ENCODE results near the gene TMEM208. TPM values are rescaled to one million over a fixed set of nuclear protein-coding genes. Genes with fewer than 3 reads are reported as not detected.

Gene TMEM208
- 17.3 TPM for total RNA-seq

DNA sequence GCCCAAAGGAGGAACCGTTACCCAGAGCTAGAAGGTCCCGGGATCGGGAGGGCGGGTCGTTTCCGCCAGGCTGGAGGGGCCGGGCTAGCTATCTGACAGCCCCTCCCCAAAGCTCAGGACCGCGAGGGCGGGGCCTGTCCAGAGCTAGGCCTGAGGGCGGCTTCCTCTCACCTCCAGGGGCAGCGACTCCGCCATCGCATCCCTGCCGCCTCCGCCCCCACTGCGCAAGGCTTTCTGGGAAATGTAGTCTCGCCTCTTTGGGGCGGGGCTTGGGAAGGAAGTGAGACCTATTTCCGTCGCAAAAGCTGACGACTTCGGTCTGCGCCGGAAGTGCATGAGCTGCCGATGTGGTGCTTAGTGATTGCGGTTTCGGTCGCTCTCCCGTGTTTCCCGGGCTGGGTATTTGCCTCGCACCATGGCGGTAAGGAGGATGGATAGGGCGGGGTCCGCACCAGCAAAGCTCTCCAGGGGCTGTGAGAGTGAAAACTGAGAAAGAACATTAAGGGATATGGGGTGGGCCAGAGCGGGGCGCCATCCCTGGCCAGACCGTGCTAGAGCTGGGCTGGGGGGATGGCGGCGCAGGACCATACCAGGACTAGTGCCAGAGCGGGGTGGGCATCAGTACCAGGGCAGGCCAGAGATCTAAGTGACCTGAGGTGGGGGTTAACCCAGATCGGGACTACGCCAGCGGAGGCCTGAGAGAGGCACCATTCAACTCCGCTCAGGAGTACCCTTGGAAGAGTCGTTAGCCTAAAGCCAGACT, at the start of gene TMEM208:
Gene TMEM208, plus strand, starts transcription at position 327 of the 763 bp plus-strand sequence. Its CDS starts 89 bp downstream, at position 416.
- Histone ChIP-seq H3K27me3 (ENCODE audit: insufficient read depth, low read length) (no peaks in the 10 kb centered on the region), H3K4me3 (ENCODE audit: low read length) (peak within 1 kb of the TSS; percentile 68), H3K4me1 (ENCODE audit: insufficient read depth, low read length) (peaks cover 27% of the 10 kb centered on the region), H3K9me3 (ENCODE audit: low read depth, low read length) (no peaks in the 10 kb centered on the region)

- H3K4me3 ChIP-seq (ENCODE audit: low read length) = no peak overlapping the region
- H3K27me3 ChIP-seq (ENCODE audit: insufficient read depth, low read length) = peaks cover 26% of the 10 kb centered on the region
Observed at GRCh38 chr16:67177743-67178699, 48.9 kb upstream of the TMEM208 start.

DNA sequence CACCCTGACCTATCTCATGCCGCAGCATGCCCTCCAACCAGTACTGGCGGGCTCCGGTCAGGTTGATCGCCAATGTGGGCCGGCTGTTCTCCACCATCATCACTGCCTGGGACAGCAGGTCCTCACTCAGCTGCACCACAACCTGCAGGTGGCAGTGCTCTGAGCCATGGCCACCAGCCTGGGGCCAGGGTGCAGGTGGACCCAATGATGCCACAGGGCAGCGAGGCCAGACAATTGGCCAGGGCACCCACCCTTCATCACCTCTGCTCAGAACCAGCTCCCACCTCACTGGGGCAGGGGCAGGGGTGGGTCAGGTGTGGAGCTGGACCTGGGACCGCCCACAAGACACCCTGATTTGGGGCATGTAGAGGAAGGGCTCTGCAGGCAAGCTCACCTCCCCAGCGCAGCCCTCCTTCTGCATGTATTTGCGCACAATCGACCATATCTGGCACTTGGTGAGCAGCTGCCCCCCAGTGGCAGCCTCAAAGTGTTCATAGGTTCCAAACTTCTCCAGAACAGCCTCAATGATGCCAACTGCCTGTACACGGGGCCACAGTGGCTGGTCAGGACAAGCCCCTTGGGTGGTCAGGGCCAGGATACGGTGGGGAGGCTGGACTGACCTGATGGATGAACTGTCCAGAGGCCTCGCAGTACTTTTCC, 47.4 kb upstream of the TMEM208 start:
- Histone ChIP-seq H3K4me3 (ENCODE audit: low read length) (no peak overlapping the region), H3K27me3 (ENCODE audit: insufficient read depth, low read length) (peaks cover 16% of the 10 kb centered on the region), H3K4me1 (ENCODE audit: insufficient read depth, low read length) (peaks cover 33% of the 10 kb centered on the region), H3K9me3 (ENCODE audit: low read depth, low read length) (no peaks in the 10 kb centered on the region)

More at GRCh38 chr16:67177743-67178699, 48.9 kb upstream of the TMEM208 start:
- Histone ChIP-seq H3K4me1 (ENCODE audit: insufficient read depth, low read length) (peaks cover 39% of the 10 kb centered on the region), H3K9me3 (ENCODE audit: low read depth, low read length) (no peaks in the 10 kb centered on the region)

DNA sequence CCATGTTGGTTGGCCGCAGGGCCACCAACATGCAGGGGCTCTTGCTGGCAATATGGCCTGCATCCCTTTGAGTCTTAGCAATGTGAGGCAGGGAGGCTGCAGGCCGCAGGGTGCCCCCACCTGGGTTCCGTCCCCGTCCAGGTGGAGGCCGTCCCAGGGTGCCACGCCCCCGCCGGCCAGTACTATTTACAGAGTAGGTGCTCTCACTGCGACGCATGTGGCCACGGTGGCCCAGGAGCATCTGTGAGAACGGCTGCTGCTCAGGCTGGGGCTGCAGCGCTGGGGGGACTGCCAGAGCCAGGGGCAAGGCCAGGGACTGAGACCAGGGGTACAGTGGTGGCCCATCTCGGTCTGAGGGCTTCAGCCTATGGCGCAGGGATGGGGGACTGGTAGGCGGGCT, 46.8 kb upstream of the TMEM208 start:
- no peak overlapping the region for H3K4me3 ChIP-seq (ENCODE audit: low read length)
- H3K27me3 ChIP-seq (ENCODE audit: insufficient read depth, low read length) = peaks cover 10% of the 10 kb centered on the region
- H3K9me3 ChIP-seq (ENCODE audit: low read depth, low read length) = no peaks in the 10 kb centered on the region
- H3K4me1 ChIP-seq (ENCODE audit: insufficient read depth, low read length) = peaks cover 34% of the 10 kb centered on the region

GRCh38 chr16:67181346-67181745, 45.6 kb upstream of the TMEM208 start:
- Histone ChIP-seq H3K27me3 (ENCODE audit: insufficient read depth, low read length) (peaks cover 7% of the 10 kb centered on the region), H3K4me3 (ENCODE audit: low read length) (no peak overlapping the region), H3K9me3 (ENCODE audit: low read depth, low read length) (no peaks in the 10 kb centered on the region), H3K4me1 (ENCODE audit: insufficient read depth, low read length) (peaks cover 44% of the 10 kb centered on the region)

GRCh38 chr16:67182288-67182687, 44.6 kb upstream of the TMEM208 start:
- peaks cover 7% of the 10 kb centered on the region for H3K27me3 ChIP-seq (ENCODE audit: insufficient read depth, low read length)
- peaks cover 44% of the 10 kb centered on the region for H3K4me1 ChIP-seq (ENCODE audit: insufficient read depth, low read length)
- H3K9me3 ChIP-seq (ENCODE audit: low read depth, low read length) = no peaks in the 10 kb centered on the region
- no peak overlapping the region for H3K4me3 ChIP-seq (ENCODE audit: low read length)

DNA sequence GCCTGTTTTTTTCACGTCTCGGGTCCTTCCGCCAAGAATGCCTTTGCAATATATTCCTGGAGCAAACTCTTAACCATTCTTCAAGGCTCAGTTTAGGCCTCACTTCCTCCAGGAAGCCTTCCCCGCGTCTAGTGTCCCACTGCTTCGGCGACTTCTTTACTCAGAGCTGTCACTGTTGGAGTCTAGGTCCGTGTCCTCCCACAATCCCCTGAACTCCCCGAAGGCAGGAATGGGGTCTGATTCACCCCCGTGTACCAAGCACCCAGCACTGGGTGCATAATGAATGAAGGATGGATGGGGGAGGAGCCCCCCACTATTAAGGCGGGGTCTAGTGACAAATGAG, 43.7 kb upstream of the TMEM208 start:
- H3K27me3 ChIP-seq (ENCODE audit: insufficient read depth, low read length) = peaks cover 2% of the 10 kb centered on the region
- peaks cover 39% of the 10 kb centered on the region for H3K4me1 ChIP-seq (ENCODE audit: insufficient read depth, low read length)
- no peaks in the 10 kb centered on the region for H3K9me3 ChIP-seq (ENCODE audit: low read depth, low read length)
- H3K4me3 ChIP-seq (ENCODE audit: low read length) = peak overlapping the region; percentile 71

- peak within 1 kb of the TSS; percentile 71 for H3K4me3 ChIP-seq (ENCODE audit: low read length)
- no peaks in the 10 kb centered on the region for H3K9me3 ChIP-seq (ENCODE audit: low read depth, low read length)
- H3K27me3 ChIP-seq (ENCODE audit: insufficient read depth, low read length) = peaks cover 2% of the 10 kb centered on the region
- H3K4me1 ChIP-seq (ENCODE audit: insufficient read depth, low read length) = peaks cover 33% of the 10 kb centered on the region
Observed at GRCh38 chr16:67183627-67184452, 43.1 kb upstream of the TMEM208 start, which contains the start of gene MATCAP1. Gene MATCAP1 (minus strand): TSS chr16:67183963. CDS start chr16:67180610, 3,353 bp downstream.

- H3K4me3 ChIP-seq (ENCODE audit: low read length) = peak overlapping the region; percentile 71
- no peaks in the 10 kb centered on the region for H3K27me3 ChIP-seq (ENCODE audit: insufficient read depth, low read length)
- H3K4me1 ChIP-seq (ENCODE audit: insufficient read depth, low read length) = peaks cover 33% of the 10 kb centered on the region
- H3K9me3 ChIP-seq (ENCODE audit: low read depth, low read length) = no peaks in the 10 kb centered on the region
Observed at GRCh38 chr16:67184453-67184994, 42.4 kb upstream of the TMEM208 start.

GRCh38 chr16:67184995-67185650, 41.8 kb upstream of the TMEM208 start:
- Histone ChIP-seq H3K27me3 (ENCODE audit: insufficient read depth, low read length) (no peaks in the 10 kb centered on the region), H3K4me1 (ENCODE audit: insufficient read depth, low read length) (peaks cover 33% of the 10 kb centered on the region), H3K4me3 (ENCODE audit: low read length) (peak overlapping the region; percentile 71)

GRCh38 chr16:67185651-67186134, 41.2 kb upstream of the TMEM208 start:
- Histone ChIP-seq H3K9me3 (ENCODE audit: low read depth, low read length) (no peaks in the 10 kb centered on the region), H3K4me1 (ENCODE audit: insufficient read depth, low read length) (peaks cover 33% of the 10 kb centered on the region), H3K4me3 (ENCODE audit: low read length) (peak overlapping the region; percentile 71), H3K27me3 (ENCODE audit: insufficient read depth, low read length) (no peaks in the 10 kb centered on the region)

More at GRCh38 chr16:67184995-67185650, 41.8 kb upstream of the TMEM208 start:
- H3K9me3 ChIP-seq (ENCODE audit: low read depth, low read length) = no peaks in the 10 kb centered on the region

GRCh38 chr16:67186550-67186950, 40.4 kb upstream of the TMEM208 start:
- no peaks in the 10 kb centered on the region for H3K27me3 ChIP-seq (ENCODE audit: insufficient read depth, low read length)

GRCh38 chr16:67187175-67187890, 39.6 kb upstream of the TMEM208 start:
- Histone ChIP-seq H3K9me3 (ENCODE audit: low read depth, low read length) (no peaks in the 10 kb centered on the region), H3K27me3 (ENCODE audit: insufficient read depth, low read length) (no peaks in the 10 kb centered on the region), H3K4me3 (ENCODE audit: low read length) (no peak overlapping the region), H3K4me1 (ENCODE audit: insufficient read depth, low read length) (peaks cover 39% of the 10 kb centered on the region)

More at GRCh38 chr16:67186550-67186950, 40.4 kb upstream of the TMEM208 start:
- H3K4me3 ChIP-seq (ENCODE audit: low read length) = no peak overlapping the region
- no peaks in the 10 kb centered on the region for H3K9me3 ChIP-seq (ENCODE audit: low read depth, low read length)
- H3K4me1 ChIP-seq (ENCODE audit: insufficient read depth, low read length) = peaks cover 36% of the 10 kb centered on the region
